GM10847 (cell line): ENCODE data around the gene HDAC4.

Experiments used
- POLR2A ChIP-seq: IDR thresholded peaks from 2 replicates; pipeline ENCODE4 v1.6.1; 2011; ENCODE audit not compliant: insufficient read length; ENCODE audit errors: extremely low read depth

HDAC4 gene

DNA sequence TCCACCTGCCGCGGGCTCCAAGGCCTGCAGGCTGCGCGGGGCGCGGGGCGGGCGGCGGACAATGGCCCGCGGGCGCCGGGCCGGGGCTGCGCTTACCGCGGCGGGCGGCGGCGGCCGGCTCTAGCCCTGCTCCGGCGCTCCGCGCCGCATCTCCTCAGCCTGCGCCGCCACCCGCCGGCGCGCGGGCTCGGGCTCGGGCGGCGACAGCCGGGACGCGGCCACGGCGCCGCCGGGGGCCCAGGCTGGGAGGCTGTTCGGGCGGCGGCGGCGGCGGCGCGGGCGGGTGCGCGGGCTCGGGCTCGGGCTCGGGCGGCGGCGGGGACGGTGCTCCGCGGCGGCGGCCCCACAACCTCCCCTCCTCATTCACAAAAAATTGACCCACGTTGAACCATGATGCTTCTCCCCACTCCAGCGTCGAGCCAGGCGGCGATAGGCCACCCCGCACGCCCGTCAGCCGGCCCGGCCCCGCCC, at the start of gene HDAC4:
Gene HDAC4, minus strand, starts transcription at position 425 of the 471 bp plus-strand sequence. CDS start 48,321 bp downstream, outside the sequence.
- no peak for TF ChIP-seq POLR2A

DNA sequence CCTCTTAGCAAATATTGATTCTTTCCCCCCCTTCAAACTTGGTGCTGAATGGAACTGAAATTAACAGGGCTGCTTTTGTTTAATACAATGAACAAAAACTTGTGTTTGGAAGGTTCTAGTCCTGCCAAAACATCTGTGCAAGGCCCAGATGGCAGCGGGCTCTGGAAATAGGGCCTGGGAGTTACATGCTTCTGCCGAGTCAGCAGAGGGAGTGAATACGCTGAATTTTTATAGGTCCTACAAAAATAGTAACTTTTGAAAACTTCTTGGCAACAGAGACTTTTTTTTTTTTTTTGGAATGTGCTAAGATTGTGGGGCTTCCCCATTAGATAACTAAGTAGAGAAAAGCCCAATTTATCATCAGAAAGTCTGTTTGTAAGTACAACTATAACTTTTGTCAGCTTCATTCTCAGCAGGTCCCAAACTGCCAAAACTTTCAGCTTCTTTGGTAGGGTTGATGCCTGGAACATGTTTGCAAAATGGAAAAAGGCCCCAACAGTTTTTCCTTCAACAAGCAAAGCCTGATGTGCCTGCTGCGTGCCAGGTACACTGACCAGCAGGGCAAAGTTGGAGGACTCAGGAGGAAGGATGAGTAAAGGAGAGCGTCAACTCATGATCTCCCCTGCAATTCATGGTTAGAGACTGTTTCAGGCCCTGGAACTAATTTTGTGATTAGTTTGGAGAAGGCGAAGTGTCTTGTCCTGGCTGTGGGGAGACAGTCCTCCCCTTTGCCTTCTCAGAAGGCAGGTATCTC, 45.1 kb upstream of the HDAC4 start:
- TF ChIP-seq POLR2A, result no peak

DNA sequence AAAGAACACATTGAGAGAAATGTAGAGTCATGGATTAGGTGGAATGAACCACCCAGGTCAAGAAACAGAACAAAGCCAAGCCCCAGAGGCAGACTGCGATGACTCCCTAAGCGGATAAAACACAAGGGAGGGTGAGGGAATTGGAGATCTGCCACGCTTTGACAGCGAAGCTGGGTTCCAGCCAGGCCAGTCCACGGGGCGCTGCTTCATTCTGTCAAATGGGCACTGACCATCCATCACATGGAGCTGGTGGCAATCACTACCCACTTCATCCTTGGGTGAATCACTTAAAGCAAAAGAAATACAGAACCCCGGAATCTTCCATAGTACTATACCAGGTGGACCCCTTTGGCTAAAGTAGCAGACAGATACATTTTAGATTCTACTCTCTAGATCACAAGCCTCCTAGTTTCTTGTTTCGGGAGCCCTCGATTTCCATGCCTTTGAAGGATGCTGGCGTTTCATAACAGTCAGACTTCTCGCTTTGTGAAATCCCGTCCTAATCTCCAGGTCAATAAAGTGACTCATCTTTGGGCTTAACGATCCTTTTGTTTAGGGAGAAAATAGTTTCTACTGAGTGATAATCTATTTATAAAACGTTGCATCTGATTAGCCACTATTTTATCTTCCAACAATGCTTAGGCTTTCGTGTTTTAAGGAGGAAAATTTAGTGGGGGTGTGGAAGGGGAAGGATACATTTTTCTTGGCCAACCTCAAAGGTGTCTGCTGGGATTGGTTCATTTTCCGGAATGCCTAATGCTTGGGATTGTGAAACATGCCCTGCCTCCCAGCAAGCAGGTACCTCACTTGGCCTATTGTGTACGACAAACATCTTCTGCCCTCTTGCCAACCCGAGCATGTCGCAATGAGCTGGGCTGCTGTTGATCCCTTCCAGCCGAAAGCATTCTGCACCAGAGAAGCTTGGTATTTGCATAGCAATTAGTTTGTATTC, 44.1 kb upstream of the HDAC4 start:
- TF ChIP-seq POLR2A, result no peak

DNA sequence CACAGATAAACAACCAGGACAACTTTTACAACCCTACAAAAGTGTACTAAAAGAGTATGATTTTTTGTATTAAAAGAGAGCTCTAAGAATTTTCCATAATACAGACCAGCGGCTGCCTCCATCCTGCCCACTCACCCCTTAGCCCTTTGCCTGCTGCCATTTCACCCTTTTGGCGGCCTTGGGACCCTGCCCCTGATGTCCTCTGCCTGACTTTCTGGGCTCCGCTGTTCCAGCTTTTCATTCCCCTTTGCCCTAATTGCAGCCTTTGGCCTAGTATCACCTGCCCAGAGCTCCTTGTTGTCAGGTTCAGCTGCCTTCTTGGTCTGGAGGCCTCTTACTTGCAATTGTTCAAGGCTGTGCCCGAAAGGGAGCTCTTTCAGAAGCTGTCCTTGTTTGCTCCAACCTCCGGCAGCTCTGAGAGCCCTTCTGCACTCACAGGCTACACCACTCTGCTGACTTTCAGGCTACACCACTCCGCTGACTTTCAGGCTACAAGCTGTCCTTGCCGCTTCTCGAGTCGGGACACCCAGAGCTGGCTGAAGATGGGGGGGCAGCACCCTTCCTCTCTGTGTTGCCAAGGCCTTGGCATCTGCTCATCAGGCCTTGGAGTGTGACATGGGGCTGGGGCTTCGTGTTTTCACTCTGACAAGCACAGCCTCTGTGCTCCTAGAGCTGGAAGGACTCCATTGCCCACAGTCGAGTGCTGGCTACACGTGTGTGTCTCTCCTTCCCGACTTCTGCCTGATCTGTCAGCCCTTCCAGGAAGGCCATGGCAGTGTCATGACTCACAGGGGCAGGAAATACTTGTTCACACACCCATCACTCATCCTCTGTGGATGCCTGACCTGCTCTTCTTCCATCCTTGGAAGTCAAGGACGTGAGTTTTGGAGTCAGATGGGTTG, 43.1 kb upstream of the HDAC4 start:
- TF ChIP-seq POLR2A, result no peak

DNA sequence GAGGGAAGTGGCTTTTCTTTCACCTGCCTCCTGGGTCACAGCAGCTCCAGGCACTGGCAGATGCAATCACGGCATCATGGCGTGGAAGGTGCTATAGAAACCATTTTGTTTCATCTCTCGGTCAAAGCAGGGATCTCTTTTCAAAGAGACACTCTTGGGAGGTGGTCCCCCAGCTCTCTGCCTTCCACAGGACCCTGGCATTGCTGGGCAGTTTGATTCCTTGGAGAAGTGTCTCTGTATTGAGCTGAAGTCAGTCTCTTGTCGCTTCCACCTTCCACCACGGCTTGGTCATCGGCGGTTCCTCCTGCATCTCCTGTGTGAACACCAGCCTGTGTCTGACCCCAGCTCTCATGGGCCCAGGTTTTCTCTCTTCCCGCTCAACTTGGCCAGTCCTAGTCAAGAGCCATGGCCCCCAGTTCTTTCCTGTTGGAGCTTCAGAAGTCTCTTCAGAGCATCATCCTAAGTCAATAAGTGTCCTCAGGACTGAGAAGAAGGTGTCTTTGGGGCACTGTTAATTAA, 42.3 kb upstream of the HDAC4 start:
- no peak for TF ChIP-seq POLR2A

DNA sequence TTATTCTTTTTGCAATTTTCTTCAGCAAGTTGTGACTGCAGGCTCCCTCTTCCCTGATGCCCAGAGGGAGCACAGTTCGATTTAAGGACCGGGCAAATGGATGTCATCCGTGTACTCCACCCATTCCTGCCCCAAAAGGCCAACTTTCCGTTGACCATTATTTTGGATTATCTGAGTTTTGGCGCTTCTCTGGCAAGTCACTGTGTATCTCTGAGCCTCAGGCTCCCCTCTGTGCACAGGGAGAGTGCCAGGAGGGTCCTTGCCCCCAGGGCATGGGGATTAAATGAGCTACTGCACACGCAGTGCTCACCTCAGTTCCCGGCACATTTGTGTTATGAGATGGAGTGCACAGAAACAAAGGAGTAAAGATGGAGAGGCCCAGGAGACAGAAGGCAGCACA, 41.4 kb upstream of the HDAC4 start:
- TF ChIP-seq POLR2A, result no peak

DNA sequence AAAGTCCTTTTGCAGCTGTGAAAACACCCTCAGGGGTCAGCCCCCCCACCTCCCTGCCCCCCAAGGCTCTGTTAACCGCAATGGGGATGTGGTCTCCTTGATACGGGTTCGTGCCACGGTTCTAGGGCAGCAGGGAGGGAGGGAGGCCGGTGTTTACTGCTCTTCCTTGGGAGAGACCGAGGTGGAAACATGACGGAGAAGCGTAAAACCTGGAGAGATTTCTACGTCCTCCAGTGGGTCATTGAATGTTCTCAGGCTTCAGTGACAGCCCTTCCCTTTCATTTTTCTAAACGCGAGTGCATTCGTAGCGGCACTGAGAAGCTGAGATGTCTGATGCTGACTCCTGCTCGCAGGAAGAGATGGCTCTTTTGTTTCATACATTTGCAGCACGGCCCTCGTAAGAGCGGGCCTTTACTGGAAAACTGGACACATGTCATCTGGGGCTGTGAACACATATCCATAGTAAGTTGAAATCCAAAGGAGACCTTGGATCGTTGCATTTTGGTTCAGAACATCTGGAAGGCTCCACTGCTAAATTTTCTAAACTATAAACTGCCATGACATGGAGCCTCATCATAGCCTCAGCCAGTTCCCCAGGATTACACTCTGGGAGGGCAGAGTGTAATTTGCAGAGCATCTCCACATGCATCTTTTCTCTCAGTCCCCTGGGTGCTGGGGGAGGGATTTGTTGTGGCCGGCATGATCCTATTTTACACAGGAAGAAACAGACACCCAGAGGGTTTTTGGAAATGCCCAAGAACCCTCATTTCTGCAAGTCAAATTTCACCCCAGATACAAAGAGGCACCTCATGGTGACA, 40.6 kb upstream of the HDAC4 start:
- no peak for TF ChIP-seq POLR2A

DNA sequence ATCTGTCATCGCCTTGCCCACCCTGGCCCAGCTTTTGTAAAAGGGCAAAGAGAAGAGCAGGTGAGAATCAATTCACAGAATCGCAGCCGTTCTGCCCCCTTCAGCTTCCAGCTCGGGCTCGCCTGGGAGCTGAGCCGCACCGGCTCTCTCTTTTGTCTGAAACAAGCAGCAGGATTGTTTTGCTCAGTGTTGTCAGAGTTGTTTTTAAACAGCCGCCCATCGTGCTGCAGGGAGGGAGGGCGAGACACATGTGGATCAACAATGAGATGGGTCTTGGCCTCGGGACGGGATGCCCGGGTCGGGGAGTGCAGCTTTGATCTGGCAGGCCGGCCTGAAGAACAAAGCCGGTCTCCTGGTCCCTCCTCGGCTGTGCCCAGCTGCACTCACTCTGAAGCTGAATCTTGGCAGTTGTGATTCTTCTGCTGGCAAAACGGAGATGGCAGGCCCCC, 39.7 kb upstream of the HDAC4 start:
- no peak for TF ChIP-seq POLR2A

DNA sequence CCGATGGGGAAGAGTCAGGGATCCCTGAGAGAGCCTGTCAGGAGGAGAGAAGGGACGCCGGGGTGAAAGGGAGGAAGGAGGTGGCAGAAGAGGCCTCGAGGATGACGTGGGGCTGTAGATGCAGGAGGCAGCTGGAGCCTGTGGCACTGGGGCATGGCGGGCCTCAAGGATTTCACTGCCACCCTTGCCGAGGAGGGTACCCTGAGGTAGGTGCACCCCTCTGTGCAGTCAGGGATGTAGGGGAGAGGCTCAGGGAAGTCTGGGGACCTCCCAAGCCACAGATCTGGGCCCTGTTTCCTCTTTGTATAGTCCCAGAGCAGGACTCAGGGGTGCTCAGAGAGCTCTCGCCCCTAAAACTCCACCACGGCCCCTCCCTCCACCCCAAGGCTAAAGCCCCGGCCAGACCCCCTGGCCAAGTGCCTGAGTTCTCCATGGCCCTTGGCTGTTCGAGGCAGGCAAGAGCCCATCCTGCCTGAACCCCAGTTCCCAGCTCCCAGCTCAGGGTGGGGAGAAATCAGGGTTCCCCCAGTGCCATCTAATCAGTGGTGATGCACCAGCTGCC, 39.0 kb upstream of the HDAC4 start:
- TF ChIP-seq POLR2A, result no peak

DNA sequence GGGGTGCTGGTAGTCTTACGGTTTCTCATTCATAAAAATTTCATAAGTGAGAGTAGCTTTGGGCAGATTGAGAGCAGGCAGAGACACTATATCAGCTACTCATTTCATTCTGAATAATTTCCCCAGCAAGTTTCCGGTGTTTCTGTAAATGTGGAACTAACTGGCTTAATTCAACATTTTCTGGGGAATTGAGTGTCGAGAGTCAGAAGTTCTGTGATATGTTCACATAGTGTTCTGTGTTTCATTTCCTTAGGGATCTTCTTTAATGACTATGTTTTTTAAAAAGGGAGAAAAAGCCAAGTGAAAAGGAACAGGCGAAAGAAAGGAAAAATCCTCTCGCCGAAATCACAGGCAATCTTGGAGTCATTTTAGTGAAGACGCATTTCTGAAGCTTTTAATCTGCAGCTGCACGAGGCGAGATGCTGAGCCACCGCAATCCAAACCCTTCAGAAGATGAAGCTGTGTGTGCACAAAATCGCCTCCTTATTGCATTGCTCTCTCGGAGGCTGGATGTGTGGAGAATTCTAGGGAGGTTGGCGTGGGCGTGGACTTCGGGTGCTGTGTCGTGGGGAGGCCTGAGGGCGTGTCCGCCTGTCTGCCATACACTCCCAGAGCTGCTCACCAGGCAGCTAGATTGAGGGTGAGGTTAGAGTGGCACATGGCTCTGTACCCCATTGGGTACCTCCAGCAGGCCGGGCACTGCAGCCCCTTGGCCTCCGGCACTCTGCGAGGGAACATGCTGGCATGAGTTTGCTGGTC, 38.4 kb upstream of the HDAC4 start:
- TF ChIP-seq POLR2A, result no peak

DNA sequence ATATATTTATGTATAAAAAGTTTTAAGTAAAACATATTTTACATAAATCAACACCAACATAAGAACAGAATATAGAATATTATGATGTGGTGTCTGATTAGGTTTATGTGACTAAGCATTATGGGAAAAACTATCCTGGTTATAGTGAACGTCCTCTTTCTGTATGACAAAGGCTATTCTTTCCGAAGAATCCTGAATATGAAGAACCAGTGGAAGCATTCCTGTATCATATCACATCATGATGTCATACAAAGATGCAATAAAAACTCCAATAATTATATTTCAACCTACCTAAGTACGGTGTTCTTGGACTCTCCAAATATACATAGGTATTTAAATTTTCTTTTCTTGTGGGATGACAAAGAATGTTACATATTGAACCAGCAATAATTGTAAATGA, 37.5 kb upstream of the HDAC4 start:
- no peak for TF ChIP-seq POLR2A

DNA sequence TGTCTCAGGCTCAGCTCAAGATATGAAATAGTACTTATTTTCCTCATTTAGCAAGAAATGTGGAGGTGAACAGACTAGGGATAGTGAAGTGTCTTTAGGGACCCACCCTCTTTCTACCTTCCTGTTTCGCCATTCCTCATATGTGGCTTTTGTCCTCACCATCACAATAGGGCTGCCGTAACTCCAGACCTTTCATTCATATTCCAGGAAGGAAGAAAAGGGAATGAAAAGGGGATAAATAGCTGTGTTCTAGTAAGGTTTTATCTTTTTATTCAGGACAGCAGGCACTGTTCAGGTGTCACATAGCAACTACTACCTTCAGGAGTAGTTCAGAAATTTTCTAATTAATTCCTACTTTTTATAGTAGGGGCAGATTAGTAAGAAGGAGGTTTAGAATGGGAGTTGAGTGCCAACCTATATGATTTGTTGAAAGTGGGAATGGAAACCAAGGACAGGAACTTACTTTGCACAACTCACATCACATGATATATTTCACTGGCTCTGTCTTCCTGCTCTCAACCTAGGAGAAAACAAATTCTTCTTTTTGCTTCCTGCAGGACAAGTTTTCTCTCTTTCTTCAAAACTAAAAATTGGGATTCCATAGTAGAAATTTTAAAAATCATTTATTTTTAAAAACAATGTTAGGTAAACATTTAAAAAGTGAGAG, 36.0 kb upstream of the HDAC4 start:
- TF ChIP-seq POLR2A, result no peak
